GM12874 (cell line): ENCODE results near the gene NDUFA3.

Experiments used
- CTCF ChIP-seq: IDR thresholded peaks from 2 replicates; pipeline ENCODE4 v1.5.1; 2011; ENCODE audit warnings: low read depth, mild to moderate bottlenecking, control low read depth, low read length, moderate library complexity; ENCODE audit not compliant: insufficient read depth

NDUFA3 gene

GRCh38 chr19:54155694-54156093 is 53.0 kb downstream of the NDUFA3 start:
- TF ChIP-seq CTCF, result no peak

- TF ChIP-seq CTCF, result no peak
These were observed 53.8 kb downstream of the NDUFA3 start for GRCh38 chr19:54156490-54156889.

GRCh38 chr19:54156953-54157352 is 54.3 kb downstream of the NDUFA3 start:
- TF ChIP-seq CTCF, result no peak
